UCSD-AML1 (cell line): ENCODE measurements around the gene ARHGEF17.
A peak's percentile ranks its signal among the peaks of the same experiment; 100 is the strongest.

Experiments used
- DNase-seq: peaks from one replicate; lab custom pipeline; 2025; ENCODE audit not compliant: unreplicated experiment; lab: John Stamatoyannopoulos, UW

The ARHGEF17 gene

DNA sequence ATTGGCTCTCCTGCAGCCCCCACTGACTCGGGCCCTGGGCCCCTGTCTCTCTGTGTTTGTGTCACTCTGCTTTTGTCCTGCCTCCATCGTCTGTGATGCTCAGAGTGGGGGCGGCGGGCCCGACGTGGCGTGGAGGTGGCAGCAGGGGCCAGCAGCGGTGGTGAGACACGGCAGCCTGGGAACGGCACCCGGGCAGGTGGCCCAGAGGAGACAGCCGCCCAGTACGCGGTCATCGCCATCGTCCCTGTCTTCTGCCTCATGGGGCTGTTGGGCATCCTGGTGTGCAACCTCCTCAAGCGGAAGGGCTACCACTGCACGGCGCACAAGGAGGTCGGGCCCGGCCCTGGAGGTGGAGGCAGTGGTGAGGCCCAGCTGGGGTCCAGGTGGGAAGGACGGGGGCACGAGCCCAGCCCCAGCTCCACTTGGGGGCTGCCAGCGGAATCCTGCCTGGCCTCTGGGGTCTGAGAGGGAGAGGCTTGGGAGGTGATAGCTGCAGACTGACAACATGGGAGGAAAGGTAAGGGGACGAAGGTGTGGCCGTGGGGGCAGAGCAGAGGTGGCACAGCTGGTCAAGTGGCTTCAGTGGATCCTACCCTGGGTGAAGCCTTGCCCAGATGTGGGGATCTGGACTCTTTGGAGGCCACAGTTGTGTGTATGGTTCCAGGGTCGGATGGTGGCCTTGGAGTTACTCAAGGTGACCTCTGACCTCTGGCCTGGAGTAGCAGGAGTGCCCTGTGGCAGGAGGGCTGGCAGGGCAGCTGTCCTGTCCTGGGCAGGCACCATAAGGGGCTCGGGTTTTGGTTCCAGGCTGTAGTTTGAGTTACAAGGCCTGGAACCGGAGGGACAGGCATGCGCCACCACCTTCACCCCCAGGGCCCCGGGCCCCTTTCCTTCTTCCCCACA lies 84.3 kb downstream of the ARHGEF17 start:
- no peak for DNase-seq

DNA sequence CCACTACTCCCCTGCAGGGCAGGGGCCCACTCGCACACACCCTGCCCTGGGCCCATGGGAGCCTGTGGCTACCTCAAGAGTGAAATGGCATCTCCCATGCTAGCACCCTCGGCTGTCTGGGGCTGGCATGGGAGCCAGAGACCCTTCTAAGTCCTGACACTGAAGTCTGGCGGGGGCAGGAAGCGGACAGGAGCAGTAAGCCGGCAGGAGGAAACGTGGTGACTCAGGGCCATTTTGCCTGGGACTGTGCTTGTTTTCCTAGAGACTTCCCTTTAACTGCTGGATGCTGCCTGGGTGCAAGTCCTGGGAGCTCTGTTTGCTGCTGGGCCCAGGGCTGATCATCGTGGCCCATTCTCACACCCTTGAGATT lies 84.9 kb downstream of the ARHGEF17 start:
- DNase-seq = peak; percentile 48

DNA sequence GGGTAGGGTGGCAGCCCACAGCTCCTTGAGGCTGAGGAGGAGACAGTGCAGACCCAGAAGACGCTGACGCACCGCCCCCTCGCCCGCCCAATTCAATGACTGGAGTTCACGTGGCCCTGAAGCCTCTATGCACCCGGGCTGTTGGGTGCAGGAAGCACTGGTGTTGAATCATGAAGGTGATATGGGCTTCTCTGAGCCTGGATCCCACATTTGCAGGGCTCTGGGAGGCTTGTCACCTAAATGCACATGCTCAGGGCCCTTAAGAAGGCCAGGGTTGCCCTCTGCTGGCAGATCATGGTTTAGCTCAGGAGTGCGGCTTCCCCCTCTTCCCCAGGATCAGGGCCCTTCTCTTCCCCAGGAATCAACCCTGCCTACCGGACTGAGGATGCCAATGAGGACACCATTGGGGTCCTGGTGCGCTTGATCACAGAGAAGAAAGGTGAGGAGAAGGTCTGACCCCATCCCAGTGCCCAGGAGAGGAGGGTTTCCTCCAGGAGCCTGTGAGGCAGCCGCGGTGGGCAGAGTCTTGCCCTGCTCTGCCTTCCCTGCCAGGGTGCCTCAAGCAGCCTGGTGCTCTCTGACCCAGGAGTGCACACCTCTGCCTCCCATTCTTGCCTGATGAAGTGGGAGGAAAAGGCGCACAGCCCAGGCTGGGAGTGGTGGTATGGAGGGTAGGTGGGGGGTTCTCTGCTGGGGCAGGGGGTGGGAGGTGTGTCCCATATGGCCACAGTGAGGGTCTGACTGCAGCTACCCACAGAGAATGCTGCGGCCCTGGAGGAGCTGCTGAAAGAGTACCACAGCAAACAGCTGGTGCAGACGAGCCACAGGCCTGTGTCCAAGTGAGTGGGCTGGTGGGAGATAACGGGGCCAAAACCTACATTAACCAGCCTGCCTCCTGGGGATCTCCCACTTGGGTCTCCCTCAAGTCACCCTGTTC lies 85.7 kb downstream of the ARHGEF17 start:
- DNase-seq = peak; percentile 79

DNA sequence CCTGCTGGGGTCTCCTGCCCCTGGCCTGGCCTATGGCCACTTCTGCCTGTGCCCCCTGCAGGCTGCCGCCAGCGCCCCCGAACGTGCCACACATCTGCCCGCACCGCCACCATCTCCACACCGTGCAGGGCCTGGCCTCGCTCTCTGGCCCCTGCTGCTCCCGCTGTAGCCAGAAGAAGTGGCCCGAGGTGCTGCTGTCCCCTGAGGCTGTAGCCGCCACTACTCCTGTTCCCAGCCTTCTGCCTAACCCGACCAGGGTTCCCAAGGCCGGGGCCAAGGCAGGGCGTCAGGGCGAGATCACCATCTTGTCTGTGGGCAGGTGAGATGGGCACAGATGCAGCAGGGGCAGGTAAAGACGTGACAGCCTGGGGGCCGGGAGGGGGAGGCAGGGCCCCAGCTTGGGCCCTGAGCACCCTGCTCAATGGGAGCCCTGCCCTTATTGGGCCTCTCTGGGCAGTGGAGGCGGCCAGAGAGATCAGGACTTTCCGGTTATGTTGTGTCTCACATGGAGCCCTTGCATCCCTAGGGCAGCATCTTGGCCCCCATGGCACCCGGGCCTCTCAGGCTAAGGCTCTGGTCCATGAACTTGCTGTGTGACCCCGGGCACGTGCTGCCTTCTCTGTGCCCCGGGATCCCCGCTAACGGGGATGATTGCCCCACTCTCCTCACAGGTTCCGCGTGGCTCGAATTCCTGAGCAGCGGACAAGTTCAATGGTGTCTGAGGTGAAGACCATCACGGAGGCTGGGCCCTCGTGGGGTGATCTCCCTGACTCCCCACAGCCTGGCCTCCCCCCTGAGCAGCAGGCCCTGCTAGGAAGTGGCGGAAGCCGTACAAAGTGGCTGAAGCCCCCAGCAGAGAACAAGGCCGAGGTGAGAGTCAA lies 86.6 kb downstream of the ARHGEF17 start:
- DNase-seq = no peak

DNA sequence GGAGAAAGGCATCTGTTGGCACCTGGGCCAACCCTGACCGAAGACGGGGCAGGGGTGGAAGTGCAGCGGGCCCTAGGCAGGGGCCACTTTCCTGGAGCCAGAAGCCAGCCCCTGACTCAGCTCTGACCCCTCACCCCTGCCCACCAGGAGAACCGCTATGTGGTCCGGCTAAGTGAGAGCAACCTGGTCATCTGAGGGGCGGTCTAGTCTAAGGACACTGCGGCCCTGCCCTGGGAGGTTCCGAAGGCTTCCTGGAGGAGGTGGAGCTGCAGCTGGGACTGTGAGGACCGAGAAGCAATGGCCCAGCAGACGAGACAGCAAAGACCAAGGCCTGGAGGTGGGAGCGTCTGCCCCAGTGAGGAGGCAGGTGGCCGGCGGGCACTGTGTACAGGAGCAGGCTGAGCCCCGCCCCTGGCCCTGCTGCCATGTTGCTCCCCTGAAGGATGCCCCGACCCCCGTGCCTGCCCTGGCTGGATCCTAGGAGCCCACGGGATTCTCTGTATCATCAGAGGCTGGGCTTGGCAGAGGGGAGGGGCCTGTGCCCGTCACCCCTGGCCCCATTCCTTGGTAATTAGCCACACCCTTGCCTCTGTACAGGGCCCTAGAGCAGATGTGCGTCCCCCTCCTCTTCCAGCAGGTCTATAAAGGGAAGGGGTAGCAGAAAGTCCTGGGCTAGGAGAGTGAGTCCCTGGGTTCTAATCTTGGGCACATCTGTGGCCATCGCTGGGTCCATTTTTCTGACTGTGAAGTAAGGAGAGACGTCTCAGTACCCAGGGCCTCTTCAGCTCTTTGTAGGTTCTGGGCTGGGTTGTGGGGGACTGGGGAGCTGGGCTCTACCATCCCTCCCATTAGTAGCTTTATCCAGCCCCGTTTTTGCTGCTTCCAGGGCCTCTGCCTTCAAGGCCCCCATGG lies 87.5 kb downstream of the ARHGEF17 start:
- no peak for DNase-seq

DNA sequence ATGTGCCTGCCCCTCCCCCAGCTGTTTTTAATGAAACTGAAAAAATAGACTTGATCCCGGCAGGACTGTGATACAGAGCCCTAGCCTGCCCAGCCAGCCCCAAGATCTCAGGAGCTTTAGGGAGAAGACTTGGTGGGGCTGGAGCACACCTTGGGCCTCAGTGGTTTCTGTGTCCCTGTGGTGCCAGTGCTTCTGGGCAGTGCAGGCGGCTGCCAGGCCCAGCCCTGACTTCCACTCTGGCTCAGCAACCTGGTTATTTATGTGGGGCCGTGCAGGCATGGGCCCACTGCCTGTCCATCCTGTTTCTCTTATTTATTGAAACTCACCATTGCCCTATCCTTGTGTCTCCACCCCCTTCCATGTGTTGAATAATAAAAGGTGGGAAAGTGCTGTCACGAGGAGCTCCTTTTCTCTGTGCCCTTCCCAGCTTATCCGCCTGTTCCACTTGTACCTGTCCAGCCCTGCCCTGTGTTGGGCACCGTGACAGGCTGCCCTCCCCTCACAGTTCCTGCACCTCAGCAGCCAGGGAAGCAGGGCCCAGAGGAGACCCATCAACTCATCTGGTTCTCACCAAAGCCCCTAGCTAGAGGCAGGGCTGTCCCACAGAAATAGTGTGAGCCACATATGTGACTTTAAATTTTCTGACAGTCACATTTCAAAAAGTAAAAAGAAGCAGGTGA lies 88.3 kb downstream of the ARHGEF17 start:
- no peak for DNase-seq

DNA sequence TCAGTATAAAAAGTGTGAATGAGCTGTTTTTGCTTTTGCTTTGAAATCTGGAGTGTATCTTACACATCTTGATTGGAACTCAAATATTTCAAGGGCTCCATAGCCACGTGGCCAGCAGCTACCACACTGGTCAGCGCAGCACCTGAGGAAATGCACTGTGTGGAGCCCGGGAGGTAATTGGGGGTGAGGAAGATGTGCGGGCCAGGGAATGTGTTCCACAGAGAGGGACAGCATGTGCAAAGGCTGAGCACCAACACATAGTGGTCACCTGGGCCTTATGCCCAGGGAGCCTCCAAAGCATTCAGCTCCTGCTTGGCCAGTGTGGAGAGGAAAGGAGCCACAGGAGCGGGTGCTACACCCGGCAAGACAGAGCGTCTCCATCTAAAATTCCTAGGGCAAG lies 88.9 kb downstream of the ARHGEF17 start:
- no peak for DNase-seq

DNA sequence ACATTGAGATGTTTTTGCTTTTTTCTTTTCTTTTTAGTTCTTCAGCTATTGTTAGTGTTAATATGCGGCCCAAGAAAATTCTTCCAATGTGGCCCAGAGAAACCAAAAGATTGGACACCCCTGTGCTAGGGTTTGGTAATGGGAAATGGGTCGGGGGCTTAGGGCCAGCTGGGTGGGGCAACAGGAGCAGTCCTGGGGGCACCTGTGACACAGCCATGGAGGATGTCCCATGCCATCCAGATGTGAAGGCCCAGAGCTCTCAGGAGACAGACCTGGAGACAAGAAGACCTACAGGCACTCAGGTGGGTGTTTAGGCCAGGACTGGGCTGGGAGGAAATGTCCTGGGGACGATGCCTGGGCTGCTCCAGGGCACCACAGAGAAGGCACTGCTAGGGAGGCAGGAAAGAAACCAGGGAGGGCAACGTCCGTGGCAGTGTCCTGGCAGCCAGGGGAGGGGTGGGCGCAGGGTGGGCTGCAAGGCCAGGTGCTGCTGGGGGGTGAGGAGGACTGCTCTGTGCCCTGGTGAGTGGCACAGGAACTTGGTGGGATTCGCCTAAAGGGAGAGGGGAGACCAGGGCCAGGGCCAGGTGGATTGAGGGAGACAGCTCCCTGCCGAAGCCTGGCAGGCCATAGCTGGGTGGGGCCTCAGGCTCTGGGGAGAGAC lies 89.5 kb downstream of the ARHGEF17 start:
- no peak for DNase-seq

DNA sequence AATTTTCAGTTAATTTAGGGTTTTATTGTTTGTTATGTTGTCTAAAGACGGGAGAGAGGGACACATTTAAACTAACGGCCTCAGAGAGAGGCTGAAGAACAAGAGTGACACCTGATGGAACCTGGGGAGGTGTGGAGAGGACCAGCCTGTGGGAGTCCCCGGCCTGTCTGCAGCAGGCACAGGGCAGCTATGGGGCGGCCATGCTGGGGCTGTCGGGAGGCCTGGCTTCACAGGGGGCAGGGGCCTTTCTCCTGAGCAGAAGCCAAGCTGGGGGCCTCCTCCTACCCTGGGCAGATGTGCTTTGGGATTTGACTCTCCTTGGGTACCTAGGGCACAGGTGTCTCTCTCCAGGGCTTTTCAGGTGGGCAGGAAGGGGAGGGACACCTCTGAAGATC lies 90.1 kb downstream of the ARHGEF17 start:
- DNase-seq = no peak

DNA sequence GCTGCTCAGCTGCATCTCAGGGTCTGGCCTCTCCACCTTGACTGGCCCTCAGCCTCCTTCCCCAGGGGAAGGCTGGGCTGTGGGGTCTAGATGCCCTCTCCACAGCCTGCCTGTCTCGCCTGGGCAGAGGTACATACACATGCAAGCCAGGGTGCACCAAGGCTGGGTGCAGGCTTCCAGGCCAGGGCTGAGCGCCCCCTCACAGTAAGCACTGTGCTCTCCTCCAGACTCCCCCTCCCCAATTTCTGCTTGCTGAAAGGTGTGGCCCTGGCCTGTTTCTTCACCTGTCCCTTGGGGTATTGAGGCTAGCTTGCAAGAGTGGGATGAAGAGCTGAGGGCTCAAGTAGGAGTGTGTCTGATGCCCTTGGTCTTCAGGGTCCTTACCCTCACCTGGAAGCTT lies 90.6 kb downstream of the ARHGEF17 start:
- DNase-seq = no peak

DNA sequence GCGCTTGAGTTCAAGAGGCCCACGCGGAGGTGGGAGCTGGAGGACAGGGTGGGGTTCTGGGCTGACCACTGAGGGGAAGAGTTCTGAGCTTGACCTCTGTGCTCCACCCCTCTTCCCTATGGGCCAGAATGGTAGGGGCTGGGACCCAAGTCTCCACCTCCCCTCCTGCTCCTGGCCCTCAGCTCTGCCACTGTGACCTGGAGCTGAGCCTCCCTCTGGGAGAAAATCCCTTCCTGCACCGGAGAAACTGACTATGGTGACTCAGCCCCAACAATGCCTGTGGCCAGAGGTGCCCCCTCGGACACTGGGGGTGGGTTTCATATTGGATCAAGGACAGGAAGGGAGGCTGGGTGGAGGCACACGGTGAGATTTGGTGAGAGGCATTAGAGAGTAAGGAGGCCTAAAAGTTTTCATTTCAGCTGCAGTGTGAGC lies 91.1 kb downstream of the ARHGEF17 start:
- DNase-seq = no peak

DNA sequence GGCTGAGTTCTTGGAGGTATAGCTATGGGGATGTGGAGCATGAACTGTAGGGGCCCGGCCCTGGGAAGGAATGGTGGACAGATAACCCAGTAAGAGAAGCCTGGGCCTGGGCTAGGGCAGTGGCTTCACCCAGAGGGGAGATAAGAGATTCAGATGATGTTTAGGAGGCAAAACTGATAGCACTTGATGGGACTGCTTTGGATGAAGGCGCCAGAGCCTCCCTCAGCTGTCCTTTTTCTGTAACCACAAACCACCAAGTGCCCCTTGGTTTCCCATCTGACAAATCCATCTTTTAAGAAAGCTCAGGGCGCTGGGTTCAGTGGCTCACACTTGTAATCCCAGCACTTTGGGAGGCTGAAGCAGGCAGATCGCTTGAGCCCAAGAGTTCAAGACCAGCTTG lies 91.6 kb downstream of the ARHGEF17 start:
- no peak for DNase-seq

DNA sequence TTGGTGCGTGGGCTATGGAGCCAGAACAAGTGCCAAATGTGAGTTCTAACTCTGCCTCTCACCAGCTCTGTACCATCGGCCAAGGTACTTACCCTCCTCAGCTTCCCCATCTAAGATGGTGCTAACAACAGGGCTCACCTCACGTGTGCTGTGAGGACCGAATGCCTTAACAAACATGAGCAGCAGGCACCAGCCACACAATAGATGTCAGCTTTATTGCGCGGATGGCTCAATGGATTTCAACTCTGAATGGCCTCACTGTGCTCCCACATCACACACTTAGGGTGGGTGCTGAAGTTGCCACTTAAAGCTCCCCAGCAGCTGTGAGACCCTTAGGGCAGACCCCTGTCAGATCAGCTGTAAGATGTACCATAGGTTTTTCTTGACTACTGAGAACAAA lies 92.2 kb downstream of the ARHGEF17 start:
- DNase-seq = no peak

DNA sequence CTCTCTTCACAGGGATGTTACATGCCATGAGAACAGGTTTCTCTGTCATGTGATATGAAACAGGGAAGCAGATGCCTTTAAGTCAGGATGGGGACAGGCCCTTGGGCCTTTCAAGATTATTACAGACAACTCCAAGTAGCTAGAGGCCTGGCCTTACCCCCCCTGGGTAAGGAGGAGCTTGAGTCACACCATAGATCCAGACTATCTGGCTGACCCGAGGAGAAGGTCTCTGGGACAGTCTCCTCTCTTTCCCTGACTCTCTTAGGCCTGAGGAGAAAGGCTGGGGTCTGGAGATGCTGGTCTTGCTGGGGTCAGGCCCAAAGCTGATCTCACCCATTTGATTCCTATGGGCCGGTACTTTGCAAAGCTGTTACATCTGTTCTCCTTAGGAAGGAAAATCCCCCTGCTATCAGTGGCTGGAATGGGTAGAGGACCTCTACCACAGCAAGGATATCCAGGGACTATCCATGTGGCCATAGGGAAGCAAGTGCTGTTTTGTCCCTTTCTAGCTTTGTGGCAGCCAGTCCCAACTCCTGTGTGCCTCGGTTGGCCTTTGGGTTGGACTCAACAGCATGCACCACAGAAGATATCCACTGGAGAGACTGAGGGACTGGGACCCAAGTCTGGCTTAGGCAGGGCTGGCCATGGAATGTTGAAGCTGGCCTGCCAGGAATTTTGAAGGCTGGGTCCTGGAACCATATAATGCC lies 93.3 kb downstream of the ARHGEF17 start:
- no peak for DNase-seq

DNA sequence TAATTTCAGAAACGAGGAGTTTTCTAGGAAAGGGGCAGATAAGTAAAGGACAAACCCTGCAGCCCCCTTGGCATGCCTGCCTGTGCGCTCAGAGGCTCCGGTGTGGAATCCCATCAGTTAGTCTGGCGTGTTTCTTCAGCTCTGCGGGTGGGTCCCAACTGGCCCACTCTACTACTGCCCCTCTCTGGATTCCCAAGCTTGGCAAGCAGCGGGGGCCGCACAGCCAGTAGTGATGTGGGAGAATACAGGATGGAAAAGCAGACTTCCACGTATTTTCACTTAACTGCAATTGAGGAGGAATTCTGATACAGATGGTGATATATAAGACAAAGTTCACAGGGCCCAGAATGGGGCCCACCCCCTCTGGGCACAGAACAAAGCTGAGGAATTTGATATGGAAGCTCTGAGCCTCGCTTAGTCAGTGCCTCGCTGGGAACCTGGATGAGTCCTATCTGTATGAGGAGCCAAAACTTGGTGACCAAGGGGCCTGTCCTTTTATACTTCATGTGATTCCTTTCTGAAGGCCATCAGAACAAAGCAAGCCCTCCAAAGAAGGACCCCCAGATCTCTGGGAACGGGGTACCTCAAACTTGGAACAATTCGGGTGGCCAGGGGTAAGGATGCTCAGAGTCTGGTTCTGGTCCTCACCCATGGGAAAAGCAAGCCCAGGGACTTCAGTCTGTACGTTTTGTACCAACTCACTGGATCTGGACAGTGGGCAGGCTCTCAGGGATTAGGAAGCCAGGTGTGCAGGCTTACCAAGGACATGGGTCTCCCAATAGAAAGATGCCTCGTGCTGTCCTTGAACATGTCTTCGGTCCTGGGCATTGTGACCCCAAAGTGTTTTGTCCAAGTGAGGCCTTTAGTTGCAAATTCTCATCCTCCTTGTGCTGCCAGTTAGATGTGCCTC lies 94.1 kb downstream of the ARHGEF17 start:
- DNase-seq = no peak

DNA sequence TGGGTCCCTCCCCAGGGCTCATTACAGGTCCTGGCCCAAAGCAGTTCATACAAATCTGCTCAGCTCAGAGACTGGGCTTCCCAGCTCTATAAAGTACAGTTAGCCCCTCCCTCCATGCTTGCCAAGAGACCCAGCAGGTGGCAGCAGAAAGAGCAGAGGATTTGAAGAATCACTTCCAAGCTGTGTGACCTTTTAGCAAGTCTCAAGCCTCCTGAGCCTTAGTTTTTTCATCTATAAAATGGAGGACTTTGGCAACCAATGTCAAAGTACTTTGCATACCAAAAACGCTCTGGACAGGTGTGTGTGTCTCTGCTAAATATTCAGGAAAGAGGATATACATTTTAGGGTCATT lies 94.7 kb downstream of the ARHGEF17 start:
- no peak for DNase-seq

DNA sequence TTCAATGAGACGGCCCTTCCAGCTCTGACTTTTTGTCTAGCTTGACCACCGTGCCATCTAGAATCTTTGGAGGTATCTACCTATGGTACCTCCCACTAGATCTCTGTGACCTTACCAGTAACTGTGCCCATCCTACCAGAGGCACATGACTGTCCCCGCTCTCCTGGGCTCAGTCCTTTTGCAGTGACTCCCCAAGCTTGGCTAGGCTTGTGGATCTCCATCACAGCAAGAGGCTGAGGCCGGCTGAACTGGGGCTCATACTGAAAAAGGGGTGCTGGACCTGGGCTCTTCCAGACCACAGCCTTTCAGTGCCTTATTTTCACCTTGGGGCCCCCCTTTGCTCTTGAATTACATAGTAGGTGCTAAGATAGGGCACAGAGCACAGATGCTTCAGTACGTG lies 95.5 kb downstream of the ARHGEF17 start:
- no peak for DNase-seq
